HUES6 (cell line): ENCODE results near the gene ZDHHC9.

ENCODE experiments used
- H3K27ac ChIP-seq: 2 replicates; pipeline ENCODE4 v1.7.0; 2013; ENCODE audit warnings: low read depth, mild to moderate bottlenecking, low read length, inconsistent platforms
- H3K27me3 ChIP-seq: 2 replicates; pipeline ENCODE4 v1.6.1; 2013; ENCODE audit warnings: low read length; ENCODE audit not compliant: control insufficient read depth, insufficient read depth
- H3K36me3 ChIP-seq: 2 replicates; pipeline ENCODE4 v1.6.1; 2013; ENCODE audit warnings: low read length; ENCODE audit not compliant: control insufficient read depth, insufficient read depth
- H3K4me1 ChIP-seq: 2 replicates; pipeline ENCODE4 v1.6.1; 2013; ENCODE audit warnings: low read length; ENCODE audit not compliant: control insufficient read depth, insufficient read depth
- H3K4me3 ChIP-seq: 2 replicates; pipeline ENCODE4 v1.5.1; 2013; ENCODE audit warnings: low read depth, low read length
- H3K9ac ChIP-seq: one replicate; pipeline ENCODE4 v1.6.1; 2013; ENCODE audit warnings: mild to moderate bottlenecking, low read length
- H3K9me3 ChIP-seq: 2 replicates; pipeline ENCODE4 v1.6.1; 2013; ENCODE audit warnings: low read depth, low read length; ENCODE audit not compliant: control insufficient read depth, insufficient read depth

The ZDHHC9 gene

GRCh38 chrX:129785160-129785947, 58.3 kb downstream of the ZDHHC9 start:
- no peak overlapping the region for H3K27ac ChIP-seq
- H3K4me1 ChIP-seq = peaks cover 6% of the 10 kb centered on the region; the same call in 1 of the 2 replicates
- H3K36me3 ChIP-seq = no peaks in the 10 kb centered on the region
- no peaks in the 10 kb centered on the region for H3K9me3 ChIP-seq
- H3K9ac ChIP-seq = no peak overlapping the region
- H3K27me3 ChIP-seq = peaks cover 7% of the 10 kb centered on the region; the same call in 1 of the 2 replicates
- H3K4me3 ChIP-seq = no peak overlapping the region

DNA sequence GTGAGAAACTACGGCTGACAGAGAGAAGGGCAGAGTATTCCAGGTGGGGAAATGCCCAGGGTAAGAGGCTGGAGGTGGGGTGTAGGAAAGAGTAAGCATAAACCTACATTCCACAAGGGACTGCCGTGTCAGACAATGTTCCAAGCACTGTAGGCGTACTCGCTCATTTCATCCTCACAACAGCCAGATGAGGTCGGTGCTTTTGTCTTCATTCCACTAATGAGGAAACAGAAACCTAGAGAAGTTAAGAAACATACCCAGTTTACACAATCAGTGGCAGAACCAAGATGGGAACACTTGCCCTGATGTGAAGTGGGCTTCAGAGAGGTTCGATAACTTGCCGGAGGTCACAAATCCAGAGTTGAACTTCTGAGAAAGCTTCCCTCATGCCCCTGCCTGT, 59.3 kb downstream of the ZDHHC9 start:
- H3K36me3 ChIP-seq = no peaks in the 10 kb centered on the region
- no peaks in the 10 kb centered on the region for H3K9me3 ChIP-seq
- peaks cover 6% of the 10 kb centered on the region; the same call in 1 of the 2 replicates for H3K4me1 ChIP-seq
- H3K9ac ChIP-seq = no peak overlapping the region
- H3K4me3 ChIP-seq = no peak overlapping the region
- H3K27ac ChIP-seq = no peak overlapping the region
- peaks cover 7% of the 10 kb centered on the region; the same call in 1 of the 2 replicates for H3K27me3 ChIP-seq

DNA sequence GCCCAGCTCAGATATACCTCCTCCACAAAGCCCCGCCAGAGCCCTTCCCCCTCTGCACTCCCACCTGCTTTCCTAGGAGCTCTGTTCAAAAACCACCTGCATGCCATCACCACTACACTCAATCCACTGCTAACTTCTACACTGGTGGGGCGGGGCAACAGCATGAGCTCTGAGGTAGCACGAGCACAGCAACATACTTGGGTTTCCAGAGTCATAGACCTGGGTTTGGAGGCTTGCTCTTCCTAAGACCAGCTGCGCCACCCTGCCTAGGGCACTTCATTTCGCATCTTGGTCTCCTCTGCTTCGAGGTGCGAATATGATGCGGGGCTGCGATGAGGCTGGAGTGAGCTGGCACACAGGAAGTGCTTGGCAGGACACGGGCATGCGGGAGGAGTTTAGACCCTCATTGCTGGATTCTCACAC, 60.4 kb downstream of the ZDHHC9 start:
- Histone ChIP-seq H3K4me1 (peaks cover 6% of the 10 kb centered on the region; the same call in 1 of the 2 replicates), H3K9ac (no peak overlapping the region), H3K36me3 (no peaks in the 10 kb centered on the region), H3K9me3 (no peaks in the 10 kb centered on the region), H3K4me3 (no peak overlapping the region), H3K27me3 (peaks cover 11% of the 10 kb centered on the region; the same call in 1 of the 2 replicates), H3K27ac (no peak overlapping the region)

- Histone ChIP-seq H3K27me3 (peaks cover 11% of the 10 kb centered on the region; the same call in 1 of the 2 replicates), H3K9ac (no peak overlapping the region), H3K4me1 (peaks cover 6% of the 10 kb centered on the region; the same call in 1 of the 2 replicates), H3K27ac (no peak overlapping the region), H3K36me3 (no peaks in the 10 kb centered on the region), H3K9me3 (no peaks in the 10 kb centered on the region), H3K4me3 (no peak overlapping the region)
Observed at GRCh38 chrX:129782706-129783105, 61.0 kb downstream of the ZDHHC9 start.

DNA sequence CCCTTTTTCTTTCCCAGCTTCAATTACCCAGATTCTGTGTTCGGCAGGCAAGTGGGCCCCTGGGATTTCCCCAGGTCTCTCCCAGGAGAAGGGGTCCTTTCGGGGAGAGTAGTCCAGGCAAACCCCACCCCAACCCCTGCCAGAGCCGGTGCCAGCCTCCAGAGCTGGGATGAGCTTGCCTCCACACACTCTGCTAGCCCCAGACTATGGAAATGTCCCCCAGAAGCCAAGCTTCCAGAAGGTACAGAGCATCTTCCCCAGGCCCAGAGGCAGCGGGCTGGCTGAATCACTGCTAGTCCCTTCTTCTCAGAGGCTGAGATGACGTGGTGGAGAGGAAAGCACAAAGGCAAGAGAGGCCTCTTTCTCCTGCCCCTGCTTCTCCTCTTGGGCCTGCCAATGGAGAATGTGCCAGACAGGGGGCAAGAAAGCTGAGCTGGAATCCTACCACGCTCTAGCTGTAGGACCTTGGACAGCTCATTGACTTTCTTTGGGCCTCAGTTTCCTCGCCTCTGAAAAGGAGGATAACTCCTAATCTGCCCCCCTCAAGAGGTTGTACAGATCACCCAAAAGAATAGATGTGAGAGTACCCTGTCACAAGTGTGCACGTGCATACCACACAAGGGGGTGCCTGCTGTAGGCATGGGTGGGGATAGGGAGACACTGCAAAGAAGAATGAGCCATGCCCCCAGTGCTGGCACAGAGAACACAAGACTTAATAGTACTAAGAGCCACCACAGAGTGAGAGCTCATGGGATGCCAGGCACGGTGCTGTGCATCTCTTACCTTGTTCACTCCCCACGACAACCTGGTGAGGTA, 61.8 kb downstream of the ZDHHC9 start:
- peaks cover 11% of the 10 kb centered on the region; the same call in 1 of the 2 replicates for H3K27me3 ChIP-seq
- no peak overlapping the region for H3K9ac ChIP-seq
- H3K4me1 ChIP-seq = peaks cover 13% of the 10 kb centered on the region; the same call in 1 of the 2 replicates
- H3K36me3 ChIP-seq = no peaks in the 10 kb centered on the region
- H3K9me3 ChIP-seq = no peaks in the 10 kb centered on the region
- H3K27ac ChIP-seq = no peak overlapping the region
- H3K4me3 ChIP-seq = no peak overlapping the region

GRCh38 chrX:129781134-129781672, 62.5 kb downstream of the ZDHHC9 start:
- Histone ChIP-seq H3K9ac (no peak overlapping the region), H3K9me3 (no peaks in the 10 kb centered on the region), H3K27ac (no peak overlapping the region), H3K4me3 (no peak overlapping the region), H3K4me1 (peaks cover 17% of the 10 kb centered on the region; the same call in 1 of the 2 replicates), H3K36me3 (no peaks in the 10 kb centered on the region), H3K27me3 (peaks cover 11% of the 10 kb centered on the region; the same call in 1 of the 2 replicates)

DNA sequence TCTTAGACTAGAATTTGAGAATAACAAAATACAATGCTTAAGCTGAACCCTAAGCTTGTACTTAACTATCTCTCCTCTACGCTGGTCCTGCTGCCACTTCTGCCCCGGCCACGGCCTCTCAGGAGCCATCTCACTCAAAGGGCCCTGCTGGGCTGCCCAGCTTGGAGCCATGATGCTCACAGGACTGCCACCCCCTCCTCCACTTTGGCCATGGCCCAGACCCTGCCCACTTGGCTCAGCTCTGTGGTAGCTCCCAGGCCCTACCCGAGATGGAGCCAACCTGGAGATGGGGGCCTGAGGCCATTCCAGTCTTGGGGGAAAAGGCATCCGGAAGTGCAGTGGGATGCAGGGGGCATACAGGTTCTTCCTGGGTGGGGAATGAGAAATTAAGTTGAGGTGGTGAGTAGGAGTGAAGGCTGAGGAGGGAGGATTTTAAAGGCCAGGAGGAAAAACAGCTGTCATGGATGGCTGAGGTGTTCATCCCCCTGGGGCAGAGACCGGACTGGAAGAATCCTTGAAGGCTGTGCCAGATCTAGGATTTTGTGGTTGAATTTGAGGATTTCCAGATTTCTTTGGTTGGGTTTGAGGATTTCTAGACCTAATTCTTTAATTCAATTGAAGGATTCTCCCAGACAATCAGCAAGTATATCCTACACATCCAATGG, 63.1 kb downstream of the ZDHHC9 start:
- Histone ChIP-seq H3K27me3 (peaks cover 11% of the 10 kb centered on the region; the same call in 1 of the 2 replicates), H3K36me3 (no peaks in the 10 kb centered on the region), H3K4me1 (peaks cover 17% of the 10 kb centered on the region; the same call in 1 of the 2 replicates), H3K9ac (no peak overlapping the region), H3K4me3 (no peak overlapping the region), H3K9me3 (no peaks in the 10 kb centered on the region), H3K27ac (no peak overlapping the region)

- Histone ChIP-seq H3K27me3 (peaks cover 11% of the 10 kb centered on the region; the same call in 1 of the 2 replicates), H3K27ac (no peak within 1 kb of the TSS), H3K4me3 (no peak within 1 kb of the TSS), H3K36me3 (no peaks in the 10 kb centered on the region), H3K4me1 (peaks cover 17% of the 10 kb centered on the region; the same call in 1 of the 2 replicates), H3K9ac (no peak within 1 kb of the TSS), H3K9me3 (no peaks in the 10 kb centered on the region)
Observed at GRCh38 chrX:129779747-129780146, 63.9 kb downstream of the ZDHHC9 start, which contains the start of gene SASH3. Gene SASH3, plus strand, starts transcription at chrX:129779949. Its CDS starts 149 bp downstream, at chrX:129780098.

- Histone ChIP-seq H3K4me1 (peaks cover 19% of the 10 kb centered on the region), H3K27ac (no peak overlapping the region), H3K9me3 (no peaks in the 10 kb centered on the region), H3K36me3 (no peaks in the 10 kb centered on the region), H3K9ac (no peak overlapping the region), H3K27me3 (peaks cover 11% of the 10 kb centered on the region; the same call in 1 of the 2 replicates), H3K4me3 (no peak overlapping the region)
Observed at GRCh38 chrX:129779086-129779672, 64.5 kb downstream of the ZDHHC9 start.
